CD14-positive monocyte (primary cell): ENCODE measurements around the gene PDP2. TPM values are rescaled to one million over a fixed set of nuclear protein-coding genes. Genes with fewer than 3 reads are reported as not detected.

Source experiments
- DNase-seq, 3 donors: peaks; one replicate each; pipeline ENCODE4 v3.0.0-alpha.2; 2011 to 2022
- H2AFZ ChIP-seq: 2 replicates; pipeline ENCODE4 v1.6.0; 2012; ENCODE audit warnings: mild to moderate bottlenecking, low read depth, low read length, inconsistent platforms; ENCODE audit not compliant: insufficient read depth, poor library complexity, severe bottlenecking
- H3K27ac ChIP-seq, 2 donors: 1 replicate in 1 of 2; 2 replicates in 1 of 2; pipeline ENCODE4 v1.5.1; 2012 to 2013; ENCODE audit warnings: low read length in 2 of 2, control low read depth in 1 of 2, inconsistent platforms in 1 of 2, low read depth in 1 of 2, mild to moderate bottlenecking in 1 of 2
- H3K27me3 ChIP-seq, 2 donors: one replicate each; pipeline versions ENCODE4 v1.6.0 to v1.6.1; 2011 to 2013; ENCODE audit warnings: low read length in 2 of 2; ENCODE audit not compliant: control insufficient read depth in 2 of 2, insufficient read depth in 2 of 2
- H3K36me3 ChIP-seq, 2 donors: replicated peaks in 1 of 2; 1 replicate in 1 of 2; 2 replicates in 1 of 2; pipeline versions ENCODE4 v1.5.1 to v1.6.1; 2012 to 2013; ENCODE audit warnings: low read length in 2 of 2, control low read depth in 1 of 2, inconsistent platforms in 1 of 2, mild to moderate bottlenecking in 1 of 2; ENCODE audit not compliant: insufficient read depth in 2 of 2, control insufficient read depth in 1 of 2
- H3K4me1 ChIP-seq, 2 donors: 1 replicate in 1 of 2; 2 replicates in 1 of 2; pipeline versions ENCODE4 v1.5.1 to v1.6.1; 2012 to 2013; ENCODE audit warnings: low read length in 2 of 2, control low read depth in 1 of 2, inconsistent platforms in 1 of 2, mild to moderate bottlenecking in 1 of 2, moderate library complexity in 1 of 2; ENCODE audit not compliant: insufficient read depth in 2 of 2, control insufficient read depth in 1 of 2
- H3K4me2 ChIP-seq: replicated peaks from 2 replicates; pipeline ENCODE3; 2012; ENCODE audit warnings: low read length, moderate library complexity, mild to moderate bottlenecking; ENCODE audit not compliant: poor library complexity, severe bottlenecking; ENCODE audit errors: extremely low read depth
- H3K4me3 ChIP-seq, 3 experiments: fragments of 200-600 bp in 1 of 3; sonication (generic) in 1 of 3; replicated peaks in 1 of 3; 1 replicate in 2 of 3; 2 replicates in 1 of 3; pipeline ENCODE4 v1.5.1; 2011 to 2013; ENCODE audit warnings: low read length in 3 of 3, mild to moderate bottlenecking in 3 of 3, control low read depth in 2 of 3, low read depth in 2 of 3, inconsistent platforms in 1 of 3, moderate library complexity in 1 of 3
- H3K79me2 ChIP-seq: 2 replicates; pipeline ENCODE4 v1.6.0; 2012; ENCODE audit warnings: mild to moderate bottlenecking, control low read depth, inconsistent platforms, low read length, moderate library complexity; ENCODE audit not compliant: insufficient read depth
- H3K9ac ChIP-seq: 2 replicates; pipeline ENCODE4 v1.6.0; 2017; ENCODE audit warnings: low read length, mild to moderate bottlenecking; ENCODE audit not compliant: insufficient read depth, poor library complexity, severe bottlenecking
- H3K9me3 ChIP-seq, 2 donors: replicated peaks in 1 of 2; 1 replicate in 1 of 2; 2 replicates in 1 of 2; pipeline versions ENCODE4 v1.5.1 to v1.6.1; 2012 to 2013; ENCODE audit warnings: low read length in 2 of 2, control low read depth in 1 of 2; ENCODE audit not compliant: control insufficient read depth in 1 of 2, insufficient read depth in 1 of 2
- H4K20me1 ChIP-seq: 2 replicates; pipeline ENCODE4 v1.6.0; 2012; ENCODE audit warnings: mild to moderate bottlenecking, low read length, control low read depth, moderate library complexity; ENCODE audit not compliant: insufficient read depth
- H3K27ac Mint-ChIP-seq, 7 donors: one replicate each; pipeline ENCODE4 v1.8.0; 2020; ENCODE audit warnings: mild to moderate bottlenecking in 7 of 7, mixed read lengths in 7 of 7, moderate library complexity in 6 of 7, inconsistent platforms in 2 of 7
- H3K27me3 Mint-ChIP-seq, 3 donors: one replicate each; pipeline ENCODE4 v1.8.0; 2021 to 2022; ENCODE audit warnings: low read depth in 3 of 3, mild to moderate bottlenecking in 3 of 3, mixed read lengths in 3 of 3, moderate library complexity in 3 of 3, inconsistent platforms in 1 of 3
- H3K36me3 Mint-ChIP-seq, 2 donors: one replicate each; pipeline ENCODE4 v1.8.0; 2020; ENCODE audit warnings: mixed read lengths in 2 of 2, inconsistent platforms in 1 of 2, mild to moderate bottlenecking in 1 of 2
- H3K4me1 Mint-ChIP-seq: one replicate; pipeline ENCODE4 v1.8.0; 2020; ENCODE audit warnings: mild to moderate bottlenecking, mixed read lengths
- H3K4me3 Mint-ChIP-seq, 2 donors: one replicate each; pipeline ENCODE4 v1.8.0; 2020; ENCODE audit warnings: mild to moderate bottlenecking in 2 of 2, mixed read lengths in 2 of 2, moderate library complexity in 1 of 2
- H3K9me3 Mint-ChIP-seq, 7 donors: one replicate each; pipeline ENCODE4 v1.8.0; 2020 to 2022; ENCODE audit warnings: mixed read lengths in 7 of 7, mild to moderate bottlenecking in 6 of 7, moderate library complexity in 6 of 7, inconsistent platforms in 2 of 7
- WGBS: methylation state at CpG from one replicate; pipeline ENCODE4 v1.1.5; 2013; ENCODE audit warnings: missing lambda C conversion rate; ENCODE audit not compliant: insufficient coverage; 5-methylcytosine and 5-hydroxymethylcytosine counted together
- intact Hi-C, 2 donors: fragments of 100-400 bp; cut with micrococcal nuclease; formaldehyde crosslinking; loops; one replicate each; pipeline versions ENCODE4 v1.15.0 to v1.15.1; 2023
- polyA plus RNA-seq, 3 donors: library from polyadenylated mRNA; depleted of rRNA in 1 of 3; unstranded in 2 of 3; stranded (reverse) in 1 of 3; fragments of 300-500 nt in 2 of 3; fragments of >200 nt in 1 of 3; fragmentation: Illumina TruSeq in 2 of 3; gene quantifications; 1 replicate in 2 of 3; 2 replicates in 1 of 3; pipeline ENCODE4 v1.2.3, GENCODE V29; 2012 to 2021
- TF ChIP-seq, protein P1 (sequence below): fragments of 200-600 bp; IDR thresholded peaks from one replicate; pipeline ENCODE4 v1.8.0; 2022; ENCODE audit warnings: antibody characterized with exemption, mild to moderate bottlenecking

Gene PDP2
- polyA plus RNA-seq, 3 donors: 1.1 TPM; not detected in 2

DNA sequence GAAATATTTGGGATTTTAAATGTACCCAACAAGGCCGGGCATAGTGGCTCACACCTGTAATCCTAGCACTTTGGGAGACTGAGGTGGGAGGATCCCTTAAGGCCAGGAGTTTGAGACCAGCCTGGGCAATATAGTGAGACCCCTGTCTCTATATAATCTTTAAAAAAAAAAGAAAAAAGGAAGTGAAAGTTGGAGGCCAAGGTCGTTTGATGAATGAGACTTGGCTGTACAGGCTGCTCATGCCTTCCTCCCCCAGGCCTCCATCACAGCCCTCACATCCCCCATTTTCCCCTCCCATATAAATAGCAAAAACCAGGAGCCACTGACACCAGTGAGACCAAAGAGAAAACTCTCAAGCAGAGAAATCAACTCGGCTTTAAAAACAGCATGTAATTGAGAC is 39.4 kb upstream of the PDP2 start:
- H3K27ac Mint-ChIP-seq: no peak overlapping the region
- Histone ChIP-seq H3K27me3 (peaks cover 15 to 38% of the 10 kb centered on the region in 2 donors), H3K4me3 (no peak overlapping the region), H3K27ac (no peak overlapping the region), H3K4me2 (no peak overlapping the region), H3K9ac (no peak overlapping the region), H4K20me1 (no peaks in the 10 kb centered on the region), H2AFZ (no peak overlapping the region), H3K4me1 (peaks cover 6 to 10% of the 10 kb centered on the region in 2 donors), H3K36me3 (no peaks in the 10 kb centered on the region), H3K9me3 (peaks cover 0 to 14% of the 10 kb centered on the region in 2 donors), H3K79me2 (no peaks in the 10 kb centered on the region)
- H3K4me1 Mint-ChIP-seq: peaks cover 12% of the 10 kb centered on the region
- intact Hi-C loops: no loop called here
- no peak for DNase-seq
- peaks cover 6 to 16% (median 12%) of the 10 kb centered on the region in 7 donors for H3K9me3 Mint-ChIP-seq
- TF ChIP-seq, protein P1, sequence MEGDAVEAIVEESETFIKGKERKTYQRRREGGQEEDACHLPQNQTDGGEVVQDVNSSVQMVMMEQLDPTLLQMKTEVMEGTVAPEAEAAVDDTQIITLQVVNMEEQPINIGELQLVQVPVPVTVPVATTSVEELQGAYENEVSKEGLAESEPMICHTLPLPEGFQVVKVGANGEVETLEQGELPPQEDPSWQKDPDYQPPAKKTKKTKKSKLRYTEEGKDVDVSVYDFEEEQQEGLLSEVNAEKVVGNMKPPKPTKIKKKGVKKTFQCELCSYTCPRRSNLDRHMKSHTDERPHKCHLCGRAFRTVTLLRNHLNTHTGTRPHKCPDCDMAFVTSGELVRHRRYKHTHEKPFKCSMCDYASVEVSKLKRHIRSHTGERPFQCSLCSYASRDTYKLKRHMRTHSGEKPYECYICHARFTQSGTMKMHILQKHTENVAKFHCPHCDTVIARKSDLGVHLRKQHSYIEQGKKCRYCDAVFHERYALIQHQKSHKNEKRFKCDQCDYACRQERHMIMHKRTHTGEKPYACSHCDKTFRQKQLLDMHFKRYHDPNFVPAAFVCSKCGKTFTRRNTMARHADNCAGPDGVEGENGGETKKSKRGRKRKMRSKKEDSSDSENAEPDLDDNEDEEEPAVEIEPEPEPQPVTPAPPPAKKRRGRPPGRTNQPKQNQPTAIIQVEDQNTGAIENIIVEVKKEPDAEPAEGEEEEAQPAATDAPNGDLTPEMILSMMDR: no peak
- H3K36me3 Mint-ChIP-seq: peaks cover 0 to 8% of the 10 kb centered on the region in 2 donors
- peaks cover 43 to 47% (median 47%) of the 10 kb centered on the region in 3 donors for H3K27me3 Mint-ChIP-seq
- H3K4me3 Mint-ChIP-seq: no peak overlapping the region
- WGBS: 89% methylated on average over 1 of the region's 3 CpGs

DNA sequence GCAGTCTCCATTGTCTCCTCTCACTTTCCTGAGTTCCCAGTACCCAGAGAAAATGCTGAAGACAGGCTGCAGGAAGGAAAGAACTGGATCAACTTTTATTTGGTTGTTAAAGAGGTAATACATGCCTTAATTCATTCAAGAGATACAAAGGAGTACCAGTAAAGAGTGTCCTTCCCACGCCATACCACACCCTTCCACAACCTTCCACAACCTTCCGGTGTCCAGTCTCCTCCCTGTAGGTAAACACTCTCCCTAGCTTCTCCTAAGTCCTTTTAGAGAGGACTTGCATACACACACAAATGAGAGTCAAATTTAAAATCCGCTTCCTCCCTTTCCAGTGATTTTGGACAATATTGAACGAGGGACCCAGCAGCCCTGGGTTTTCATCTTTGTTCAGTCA is 38.9 kb upstream of the PDP2 start:
- Mint-ChIP-seq H3K4me1 (peaks cover 12% of the 10 kb centered on the region), H3K36me3 (peaks cover 0 to 8% of the 10 kb centered on the region in 2 donors), H3K27ac (no peak overlapping the region), H3K27me3 (peaks cover 46 to 52% (median 52%) of the 10 kb centered on the region in 3 donors), H3K4me3 (no peak overlapping the region), H3K9me3 (peaks cover 6 to 16% (median 12%) of the 10 kb centered on the region in 7 donors)
- WGBS: 95% methylated on average over 3 of the region's 4 CpGs
- intact Hi-C loops: no loop called here
- DNase-seq: no peak
- peaks cover 17 to 42% of the 10 kb centered on the region in 2 donors for H3K27me3 ChIP-seq
- H3K4me3 ChIP-seq: no peak overlapping the region
- H3K9me3 ChIP-seq: peaks cover 0 to 14% of the 10 kb centered on the region in 2 donors
- H3K36me3 ChIP-seq: no peaks in the 10 kb centered on the region
- H2AFZ ChIP-seq: no peak overlapping the region
- TF ChIP-seq, protein P1: no peak
- H3K79me2 ChIP-seq: no peaks in the 10 kb centered on the region
- H3K9ac ChIP-seq: no peak overlapping the region
- H3K27ac ChIP-seq: no peak overlapping the region
- no peak overlapping the region for H3K4me2 ChIP-seq
- no peaks in the 10 kb centered on the region for H4K20me1 ChIP-seq
- peaks cover 6 to 10% of the 10 kb centered on the region in 2 donors for H3K4me1 ChIP-seq
